Activated T-helper 2 cell treated with anti-CD3 and anti-CD28 coated beads, Interferon-gamma antibody, Interleukin-2, Interleukin-4, amounts not matched to agents 10 μg/mL and 5 μg/mL and 100 μg/mL, durations not matched to agents 14 hours and 24 hours and 36 hours (primary cell): ENCODE results near the gene HGD. TPM values are rescaled to one million over a fixed set of nuclear protein-coding genes. Genes with fewer than 3 reads are reported as not detected.
"Not testable (repeated sequence)": the region's sequence is repeated elsewhere in the genome, so short reads cannot be mapped to it uniquely, and the experiment has no call there.

ENCODE experiments used
- DNase-seq: peaks from one replicate; pipeline ENCODE4 v3.0.0; 2021; ENCODE audit warnings: low spot score
- H3K27ac Mint-ChIP-seq: one replicate; pipeline ENCODE4 v1.8.0; 2021; ENCODE audit warnings: mixed read lengths
- H3K27me3 Mint-ChIP-seq: one replicate; pipeline ENCODE4 v1.8.0; 2021; ENCODE audit warnings: low read depth, mixed read lengths
- H3K36me3 Mint-ChIP-seq: one replicate; pipeline ENCODE4 v1.8.0; 2021; ENCODE audit warnings: low read depth, mixed read lengths
- H3K4me1 Mint-ChIP-seq: one replicate; pipeline ENCODE4 v1.8.0; 2021; ENCODE audit warnings: low read depth, mixed read lengths
- H3K4me3 Mint-ChIP-seq: one replicate; pipeline ENCODE4 v1.8.0; 2021; ENCODE audit warnings: low read depth, mild to moderate bottlenecking, moderate library complexity, mixed read lengths
- H3K9me3 Mint-ChIP-seq: one replicate; pipeline ENCODE4 v1.8.0; 2021; ENCODE audit warnings: mixed read lengths
- intact Hi-C: fragments of 100-400 bp; cut with micrococcal nuclease; formaldehyde crosslinking; loops from one replicate; pipeline ENCODE4 v1.15.1; 2023
- total RNA-seq: library from RNA; stranded (reverse); gene quantifications from 2 replicates; pipeline ENCODE4 v1.2.3, GENCODE V29; 2022

HGD gene
- total RNA-seq, 1 donor from 2014 or later = 0.14 TPM

GRCh38 chr3:120689395-120689794 is 7.4 kb upstream of the HGD start:
- peaks cover 5% of the 10 kb centered on the region for H3K4me1 Mint-ChIP-seq
- no peak overlapping the region for H3K4me3 Mint-ChIP-seq
- H3K36me3 Mint-ChIP-seq = peaks cover 13% of the 10 kb centered on the region
- H3K27me3 Mint-ChIP-seq = no peaks in the 10 kb centered on the region
- H3K9me3 Mint-ChIP-seq = no peaks in the 10 kb centered on the region
- intact Hi-C loops = no loop called here
- DNase-seq = no peak
- no peak overlapping the region for H3K27ac Mint-ChIP-seq

GRCh38 chr3:120688121-120688520 is 6.1 kb upstream of the HGD start:
- Mint-ChIP-seq H3K36me3 (peaks cover 6% of the 10 kb centered on the region), H3K4me3 (no peak overlapping the region), H3K27me3 (no peaks in the 10 kb centered on the region), H3K4me1 (no peaks in the 10 kb centered on the region), H3K9me3 (no peaks in the 10 kb centered on the region), H3K27ac (no peak overlapping the region)
- intact Hi-C loops = no loop called here
- no peak for DNase-seq

GRCh38 chr3:120685411-120685810 is 3.4 kb upstream of the HGD start:
- Mint-ChIP-seq H3K9me3 (no peaks in the 10 kb centered on the region), H3K4me1 (peaks cover 2% of the 10 kb centered on the region), H3K4me3 (no peak overlapping the region), H3K27me3 (no peaks in the 10 kb centered on the region), H3K36me3 (no peaks in the 10 kb centered on the region), H3K27ac (no peak overlapping the region)
- intact Hi-C loops = no loop called here
- DNase-seq = no peak

- intact Hi-C loops = no loop called here
- no peak overlapping the region for H3K27ac Mint-ChIP-seq
- H3K9me3 Mint-ChIP-seq = no peaks in the 10 kb centered on the region
- H3K36me3 Mint-ChIP-seq = no peaks in the 10 kb centered on the region
- H3K27me3 Mint-ChIP-seq = no peaks in the 10 kb centered on the region
- DNase-seq = no peak
- no peak overlapping the region for H3K4me3 Mint-ChIP-seq
- peaks cover 2% of the 10 kb centered on the region for H3K4me1 Mint-ChIP-seq
Measured at GRCh38 chr3:120684896-120685295, 2.9 kb upstream of the HGD start.

GRCh38 chr3:120683671-120684301 is 1.7 kb upstream of the HGD start:
- no peak overlapping the region for H3K4me3 Mint-ChIP-seq

GRCh38 chr3:120683213-120683612 is 1.2 kb upstream of the HGD start:
- Mint-ChIP-seq H3K9me3 (no peaks in the 10 kb centered on the region), H3K4me3 (no peak overlapping the region), H3K4me1 (peaks cover 10% of the 10 kb centered on the region), H3K27ac (no peak overlapping the region), H3K27me3 (no peaks in the 10 kb centered on the region), H3K36me3 (no peaks in the 10 kb centered on the region)
- DNase-seq = no peak
- intact Hi-C loops = no loop called here

More at GRCh38 chr3:120683671-120684301, 1.7 kb upstream of the HGD start:
- H3K4me1 Mint-ChIP-seq = peaks cover 5% of the 10 kb centered on the region
- intact Hi-C loops = no loop called here
- no peak overlapping the region for H3K27ac Mint-ChIP-seq
- no peaks in the 10 kb centered on the region for H3K27me3 Mint-ChIP-seq
- no peaks in the 10 kb centered on the region for H3K36me3 Mint-ChIP-seq
- H3K9me3 Mint-ChIP-seq = no peaks in the 10 kb centered on the region
- DNase-seq = no peak

- Mint-ChIP-seq H3K4me1 (peaks cover 11% of the 10 kb centered on the region), H3K4me3 (no peak overlapping the region), H3K9me3 (peaks cover 4% of the 10 kb centered on the region), H3K27me3 (peaks cover 3% of the 10 kb centered on the region), H3K36me3 (no peaks in the 10 kb centered on the region), H3K27ac (no peak overlapping the region)
- no peak for DNase-seq
- intact Hi-C loops = no loop called here
Measured at GRCh38 chr3:120681506-120682038, 467 bp downstream of the HGD start.

GRCh38 chr3:120681018-120681417 is 1.0 kb downstream of the HGD start:
- H3K9me3 Mint-ChIP-seq = peaks cover 4% of the 10 kb centered on the region
- intact Hi-C loops = no loop called here
- H3K27ac Mint-ChIP-seq = no peak overlapping the region
- H3K36me3 Mint-ChIP-seq = no peaks in the 10 kb centered on the region
- peaks cover 11% of the 10 kb centered on the region for H3K4me1 Mint-ChIP-seq
- no peak overlapping the region for H3K4me3 Mint-ChIP-seq
- H3K27me3 Mint-ChIP-seq = peaks cover 3% of the 10 kb centered on the region
- no peak for DNase-seq

- DNase-seq = no peak
- peaks cover 4% of the 10 kb centered on the region for H3K9me3 Mint-ChIP-seq
- no peak overlapping the region for H3K27ac Mint-ChIP-seq
- H3K36me3 Mint-ChIP-seq = no peaks in the 10 kb centered on the region
- H3K4me3 Mint-ChIP-seq = no peak overlapping the region
- peaks cover 3% of the 10 kb centered on the region for H3K27me3 Mint-ChIP-seq
- peaks cover 11% of the 10 kb centered on the region for H3K4me1 Mint-ChIP-seq
- intact Hi-C loops = no loop called here
Measured at GRCh38 chr3:120680193-120680894, 1.7 kb downstream of the HGD start.

GRCh38 chr3:120678984-120679383 is 3.1 kb downstream of the HGD start:
- intact Hi-C loops = no loop called here
- H3K4me3 Mint-ChIP-seq = no peak overlapping the region
- DNase-seq = no peak
- H3K27me3 Mint-ChIP-seq = peaks cover 6% of the 10 kb centered on the region
- H3K27ac Mint-ChIP-seq = no peak overlapping the region
- no peaks in the 10 kb centered on the region for H3K36me3 Mint-ChIP-seq
- peaks cover 4% of the 10 kb centered on the region for H3K9me3 Mint-ChIP-seq
- H3K4me1 Mint-ChIP-seq = peaks cover 11% of the 10 kb centered on the region

- Mint-ChIP-seq H3K27ac (no peak overlapping the region), H3K9me3 (peaks cover 4% of the 10 kb centered on the region), H3K4me1 (peaks cover 11% of the 10 kb centered on the region), H3K4me3 (no peak overlapping the region), H3K36me3 (no peaks in the 10 kb centered on the region), H3K27me3 (peaks cover 6% of the 10 kb centered on the region)
- intact Hi-C loops = no loop called here
- no peak for DNase-seq
Measured at GRCh38 chr3:120678331-120678947, 3.6 kb downstream of the HGD start.

GRCh38 chr3:120677193-120677592 is 4.8 kb downstream of the HGD start:
- H3K27ac Mint-ChIP-seq, H3K4me1 Mint-ChIP-seq, H3K27me3 Mint-ChIP-seq, H3K4me3 Mint-ChIP-seq, H3K36me3 Mint-ChIP-seq, intact Hi-C loops, H3K9me3 Mint-ChIP-seq, DNase-seq: not testable (repeated sequence)

GRCh38 chr3:120673116-120673515 is 8.9 kb downstream of the HGD start:
- Mint-ChIP-seq H3K4me1 (peaks cover under 1% of the 10 kb centered on the region), H3K27ac (no peak overlapping the region), H3K9me3 (peaks cover 4% of the 10 kb centered on the region), H3K36me3 (no peaks in the 10 kb centered on the region), H3K27me3 (peaks cover 6% of the 10 kb centered on the region), H3K4me3 (no peak overlapping the region)
- intact Hi-C loops = no loop called here
- DNase-seq = no peak
